ENCODE data around the gene ESRRA. TPM values are rescaled to one million over a fixed set of nuclear protein-coding genes. Genes with fewer than 3 reads are reported as not detected.

ESRRA gene
- polyA plus RNA-seq, 3 donors from 2014 or later = 4.6 to 18.0 (median 8.7) TPM

DNA sequence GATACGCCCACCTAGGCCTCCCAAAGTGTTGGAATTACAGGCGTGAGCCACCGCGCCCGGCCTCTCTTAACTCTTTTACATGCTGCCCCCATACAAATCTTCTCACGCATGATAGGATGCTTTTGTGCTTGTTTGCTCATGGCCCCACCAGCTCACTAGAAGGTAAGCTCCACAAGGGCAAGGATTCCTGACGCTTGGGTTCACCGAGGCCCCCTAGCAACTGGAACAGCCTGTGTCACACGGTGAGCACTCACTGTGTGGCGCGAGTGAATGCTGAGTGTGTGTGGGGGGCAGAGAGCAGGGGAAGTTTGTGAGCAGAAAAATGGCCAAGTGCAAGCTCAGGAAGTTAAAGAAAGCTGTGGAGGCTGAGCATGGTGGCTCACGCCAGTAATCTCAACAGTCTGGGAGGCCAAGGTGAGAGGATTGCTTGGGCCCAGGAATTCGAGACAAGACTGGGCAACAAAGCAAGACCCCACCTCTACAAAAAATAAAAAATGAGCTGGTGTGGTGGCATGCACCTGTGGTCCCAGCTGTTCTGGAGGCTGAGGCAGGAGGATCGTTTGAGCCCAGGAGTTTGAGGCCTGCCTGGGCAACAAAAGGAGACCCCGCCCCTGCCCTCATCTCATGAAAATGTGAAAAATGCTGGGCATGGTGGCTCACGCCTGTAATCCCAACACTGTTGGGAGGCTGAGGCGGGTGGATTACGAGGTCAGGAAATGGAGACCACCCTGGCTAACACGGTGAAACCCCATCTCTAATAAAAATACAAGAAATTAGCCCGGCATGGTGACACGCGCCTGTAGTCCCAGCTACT lies 23.2 kb upstream of the ESRRA start:
- Mint-ChIP-seq H3K9me3 (no peaks in the 10 kb centered on the region), H3K36me3 (peaks cover 0 to 8% (median 5%) of the 10 kb centered on the region in 3 donors), H3K4me1 (peaks cover 8 to 12% of the 10 kb centered on the region in 2 donors), H3K4me3 (peak overlapping the region in 1 of 5 donors; percentile 51), H3K27me3 (ENCODE audit: low read depth in 3 of 3) (peaks cover 2 to 9% (median 8%) of the 10 kb centered on the region in 3 donors), H3K27ac (peak overlapping the region in 1 of 6 donors; percentile 58)
- DNase-seq = no peak

DNA sequence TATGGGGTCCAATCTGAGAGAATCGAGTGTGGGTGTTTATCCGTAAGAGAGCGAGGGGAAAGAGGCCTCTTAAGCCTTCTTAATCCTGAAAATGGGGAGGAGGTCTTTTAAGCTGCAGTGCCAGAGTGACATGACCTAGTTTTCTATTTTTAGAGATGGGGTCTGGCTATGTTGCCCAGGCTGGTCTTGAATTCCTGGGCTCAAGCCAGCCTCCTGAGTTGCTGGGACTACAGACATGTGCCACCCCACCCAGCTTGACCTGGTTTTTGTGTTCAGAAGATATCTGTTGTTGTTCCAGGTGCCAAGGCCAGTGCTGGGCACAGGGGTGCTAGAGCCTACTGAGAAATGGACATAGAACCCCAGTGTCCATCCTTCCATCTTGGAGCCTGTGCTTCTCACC lies 22.2 kb upstream of the ESRRA start:
- peak overlapping the region; percentile 48 to 90 (median 53) for H3K4me3 Mint-ChIP-seq
- peaks cover 8 to 12% of the 10 kb centered on the region in 2 donors for H3K4me1 Mint-ChIP-seq
- peaks cover 2 to 9% (median 8%) of the 10 kb centered on the region in 3 donors for H3K27me3 Mint-ChIP-seq (ENCODE audit: low read depth in 3 of 3)
- no peaks in the 10 kb centered on the region for H3K9me3 Mint-ChIP-seq
- peaks cover 0 to 8% (median 5%) of the 10 kb centered on the region in 3 donors for H3K36me3 Mint-ChIP-seq
- peak overlapping the region in 5 of 6 donors; percentile 55 to 99 (median 89) for H3K27ac Mint-ChIP-seq
- DNase-seq = no peak

DNA sequence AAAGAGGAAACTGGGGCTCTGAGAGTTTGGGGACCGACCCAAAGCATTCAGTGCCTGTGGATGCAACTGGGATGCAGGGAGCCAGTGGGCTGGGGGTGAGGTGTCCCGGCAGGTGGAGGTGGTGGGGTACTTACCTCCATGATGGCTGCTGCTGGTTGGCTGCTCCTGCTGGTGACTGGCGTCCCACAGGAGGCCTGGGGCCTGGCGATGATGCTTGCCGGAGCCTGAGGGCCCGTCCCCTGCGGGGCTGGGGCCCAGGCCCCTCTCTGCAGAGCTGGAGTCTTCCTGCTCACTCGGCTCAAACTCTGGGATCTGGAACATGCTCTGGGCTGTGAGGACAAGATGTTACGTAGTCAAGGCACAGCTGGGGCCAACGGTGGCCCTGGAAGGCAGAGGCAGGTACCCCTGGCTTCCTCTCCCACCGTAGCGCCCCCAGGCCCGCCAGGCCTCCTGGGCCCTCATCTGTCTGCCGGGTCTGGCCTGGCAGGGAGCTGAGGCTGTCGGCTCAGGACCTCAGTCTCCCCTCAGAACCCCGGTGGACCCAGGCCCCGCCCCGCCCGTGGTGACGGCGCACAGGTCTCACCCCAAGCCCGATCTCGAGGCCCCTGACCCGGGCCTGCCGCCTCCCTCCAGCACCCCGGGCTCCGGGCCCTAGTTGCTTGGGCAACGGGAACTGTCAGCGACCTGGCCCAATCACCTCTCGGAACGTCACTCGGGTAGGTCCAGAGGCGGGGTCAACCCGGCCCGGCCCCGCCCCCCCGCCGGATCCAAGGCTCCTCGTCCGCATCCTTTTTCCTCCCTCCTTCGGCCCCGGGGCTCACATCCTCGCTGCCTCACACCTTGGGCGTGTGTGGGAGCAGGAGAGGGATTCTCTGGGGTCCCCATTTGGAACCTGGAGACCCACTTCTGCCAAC lies 21.0 kb upstream of the ESRRA start, which contains the start of gene BAD:
Gene BAD (minus strand): TSS at position 618 of the 914 bp plus-strand sequence. CDS start 297 bp downstream, at position 321.
- H3K27ac Mint-ChIP-seq = peak within 1 kb of the TSS; percentile 91 to 99 (median 97)
- peaks cover 2 to 9% (median 8%) of the 10 kb centered on the region in 3 donors for H3K27me3 Mint-ChIP-seq (ENCODE audit: low read depth in 3 of 3)
- no peaks in the 10 kb centered on the region for H3K9me3 Mint-ChIP-seq
- peaks cover 0 to 5% (median 3%) of the 10 kb centered on the region in 3 donors for H3K36me3 Mint-ChIP-seq
- H3K4me1 Mint-ChIP-seq = peaks cover 8 to 12% of the 10 kb centered on the region in 2 donors
- peak within 1 kb of the TSS; percentile 85 to 91 (median 90) for H3K4me3 Mint-ChIP-seq
- DNase-seq = peak; percentile 89 to 91 (median 91)

DNA sequence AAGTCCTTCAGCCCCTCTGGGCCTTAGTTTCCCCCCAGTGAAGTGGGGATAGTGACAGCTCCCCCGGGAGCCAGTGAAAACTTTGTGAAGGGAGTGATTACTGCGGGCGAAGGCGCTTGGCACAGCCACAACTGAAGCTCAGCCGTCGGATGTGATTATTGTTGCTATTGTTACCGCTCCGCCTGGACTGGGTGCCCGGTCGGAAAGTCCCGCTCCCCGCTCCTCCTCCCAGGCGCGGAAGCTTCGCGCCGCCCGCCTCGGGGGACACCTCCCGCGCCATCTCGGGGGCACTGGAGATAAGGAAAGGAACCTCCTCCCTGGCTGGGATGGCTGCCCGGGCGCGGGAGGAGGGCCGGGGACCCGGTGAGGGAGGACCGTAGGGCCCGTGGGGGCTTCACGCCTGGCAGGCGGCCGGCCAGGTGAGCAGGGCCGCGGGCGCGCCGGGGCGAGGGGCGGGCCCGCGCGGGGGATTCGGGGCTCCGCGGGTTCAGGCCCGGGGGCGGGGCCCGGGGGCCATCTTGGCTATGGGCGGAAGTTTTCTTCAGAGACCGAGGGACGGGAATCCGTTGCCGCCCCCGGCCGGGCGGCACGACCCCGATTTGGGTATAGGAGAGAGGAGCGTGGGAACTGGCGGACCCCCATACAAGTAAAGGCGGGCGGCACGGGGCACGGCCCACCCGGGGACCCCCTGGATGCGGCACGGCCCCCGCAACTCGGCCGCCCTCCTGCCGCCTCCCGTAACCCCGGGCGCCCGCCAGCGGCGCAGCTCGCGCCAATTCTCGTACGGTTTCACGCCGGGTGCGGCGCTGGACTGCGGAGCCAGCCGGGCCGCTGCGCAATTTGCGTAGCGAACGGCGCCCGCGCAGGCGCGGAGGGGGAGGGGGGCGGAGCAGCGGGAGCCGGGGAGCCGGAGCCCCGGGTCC lies 20.1 kb upstream of the ESRRA start, which contains the start of gene GPR137:
Gene GPR137 (plus strand): TSS at position 887 of the 923 bp plus-strand sequence. CDS start 677 bp downstream, outside the sequence.
- H3K9me3 Mint-ChIP-seq = no peaks in the 10 kb centered on the region
- H3K27me3 Mint-ChIP-seq (ENCODE audit: low read depth in 3 of 3) = peaks cover 2 to 11% (median 7%) of the 10 kb centered on the region in 3 donors
- peak within 1 kb of the TSS; percentile 91 to 99 (median 97) for H3K27ac Mint-ChIP-seq
- H3K4me3 Mint-ChIP-seq = peak within 1 kb of the TSS; percentile 85 to 91 (median 90)
- peaks cover 0 to 5% (median 3%) of the 10 kb centered on the region in 3 donors for H3K36me3 Mint-ChIP-seq
- peaks cover 8 to 12% of the 10 kb centered on the region in 2 donors for H3K4me1 Mint-ChIP-seq
- peak; percentile 93 to 95 (median 94) for DNase-seq

DNA sequence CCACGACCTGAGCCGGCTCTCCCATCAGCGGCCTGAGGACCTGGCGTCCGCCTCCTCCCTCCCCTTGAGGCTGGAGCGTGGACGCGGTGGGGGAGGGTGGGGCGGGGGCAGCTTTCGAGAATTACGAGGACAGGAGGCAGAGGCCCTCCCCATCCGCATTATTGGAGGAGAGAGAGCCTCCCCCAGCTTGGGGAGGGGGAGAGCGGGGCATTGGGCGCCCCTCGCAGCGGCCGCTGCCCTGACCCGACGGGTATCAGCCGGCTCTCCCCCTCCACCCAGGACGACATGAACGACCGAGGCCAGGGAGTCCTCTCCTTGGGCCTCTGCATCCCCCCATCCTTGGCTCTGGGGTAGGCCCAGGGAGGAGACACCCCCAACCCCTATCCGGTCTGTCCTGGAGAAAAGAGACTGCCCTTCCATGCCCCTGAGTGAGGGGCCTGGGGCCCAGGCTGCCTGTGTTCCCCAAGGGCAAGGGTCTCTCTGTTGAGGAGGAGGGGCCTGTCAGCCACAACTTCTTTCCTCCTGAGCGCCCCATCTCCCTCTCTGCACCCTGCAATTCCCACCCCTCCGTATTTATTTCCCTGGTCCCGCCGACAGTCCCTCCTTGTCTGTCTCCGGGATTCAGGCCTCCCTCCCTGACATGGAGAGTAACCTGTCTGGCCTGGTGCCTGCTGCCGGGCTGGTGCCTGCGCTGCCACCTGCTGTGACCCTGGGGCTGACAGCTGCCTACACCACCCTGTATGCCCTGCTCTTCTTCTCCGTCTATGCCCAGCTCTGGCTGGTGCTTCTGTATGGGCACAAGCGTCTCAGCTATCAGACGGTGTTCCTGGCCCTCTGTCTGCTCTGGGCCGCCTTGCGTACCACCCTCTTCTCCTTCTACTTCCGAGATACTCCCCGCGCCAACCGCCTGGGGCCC lies 19.2 kb upstream of the ESRRA start:
- DNase-seq = peak in 1 of 3 donors; percentile 17
- Mint-ChIP-seq H3K36me3 (peaks cover 0 to 10% (median 2%) of the 10 kb centered on the region in 3 donors), H3K27ac (peak overlapping the region; percentile 73 to 91 (median 86)), H3K9me3 (no peaks in the 10 kb centered on the region), H3K27me3 (ENCODE audit: low read depth in 3 of 3) (peaks cover 2 to 15% (median 13%) of the 10 kb centered on the region in 3 donors), H3K4me3 (peak overlapping the region; percentile 77 to 89 (median 79)), H3K4me1 (peaks cover 13 to 17% of the 10 kb centered on the region in 2 donors)

DNA sequence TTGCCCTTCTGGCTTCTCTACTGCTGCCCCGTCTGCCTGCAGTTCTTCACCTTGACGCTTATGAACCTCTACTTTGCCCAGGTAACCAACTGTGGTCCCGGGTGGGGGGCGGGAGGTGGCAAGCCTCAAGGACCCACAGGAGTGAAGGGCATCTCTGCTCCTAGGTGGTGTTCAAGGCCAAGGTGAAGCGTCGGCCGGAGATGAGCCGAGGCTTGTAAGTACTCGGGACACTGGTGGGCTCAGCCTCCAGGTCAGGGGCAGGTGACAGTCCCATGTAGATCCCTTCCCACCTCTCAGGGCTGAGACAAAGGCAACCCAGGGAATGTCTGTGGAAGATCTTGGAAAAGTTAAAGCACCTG lies 18.5 kb upstream of the ESRRA start:
- Mint-ChIP-seq H3K27ac (peak overlapping the region; percentile 73 to 91 (median 86)), H3K36me3 (peaks cover 0 to 5% (median 0%) of the 10 kb centered on the region in 3 donors), H3K27me3 (ENCODE audit: low read depth in 3 of 3) (peaks cover 2 to 15% (median 13%) of the 10 kb centered on the region in 3 donors), H3K9me3 (no peaks in the 10 kb centered on the region), H3K4me3 (peak overlapping the region; percentile 74 to 84 (median 79)), H3K4me1 (peaks cover 13 to 16% of the 10 kb centered on the region in 2 donors)
- no peak for DNase-seq

DNA sequence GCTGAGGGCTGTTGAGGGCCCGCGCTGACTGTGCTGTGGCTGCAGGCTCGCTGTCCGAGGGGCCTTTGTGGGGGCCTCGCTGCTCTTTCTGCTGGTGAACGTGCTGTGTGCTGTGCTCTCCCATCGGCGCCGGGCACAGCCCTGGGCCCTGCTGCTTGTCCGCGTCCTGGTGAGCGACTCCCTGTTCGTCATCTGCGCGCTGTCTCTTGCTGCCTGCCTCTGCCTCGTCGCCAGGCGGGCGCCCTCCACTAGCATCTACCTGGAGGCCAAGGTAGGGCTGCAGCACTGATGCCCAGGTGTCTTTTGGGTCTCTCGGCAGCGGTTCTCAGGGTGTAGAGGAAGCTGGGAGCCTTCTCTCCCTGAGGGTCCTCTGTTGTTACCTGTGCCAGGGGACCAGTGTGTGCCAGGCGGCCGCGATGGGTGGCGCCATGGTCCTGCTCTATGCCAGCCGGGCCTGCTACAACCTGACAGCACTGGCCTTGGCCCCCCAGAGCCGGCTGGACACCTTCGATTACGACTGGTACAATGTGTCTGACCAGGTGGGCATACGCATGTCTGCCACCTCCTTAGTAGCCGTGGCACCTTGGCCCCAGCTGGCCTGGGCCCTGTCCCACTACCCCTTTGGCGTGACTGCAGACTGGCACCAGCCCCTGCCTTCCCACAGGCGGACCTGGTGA lies 17.5 kb upstream of the ESRRA start:
- Mint-ChIP-seq H3K27ac (no peak overlapping the region), H3K27me3 (ENCODE audit: low read depth in 3 of 3) (peaks cover 4 to 15% (median 13%) of the 10 kb centered on the region in 3 donors), H3K4me3 (no peak overlapping the region), H3K4me1 (peaks cover 13 to 14% of the 10 kb centered on the region in 2 donors), H3K36me3 (peaks cover 0 to 5% (median 0%) of the 10 kb centered on the region in 3 donors), H3K9me3 (no peaks in the 10 kb centered on the region)
- no peak for DNase-seq

DNA sequence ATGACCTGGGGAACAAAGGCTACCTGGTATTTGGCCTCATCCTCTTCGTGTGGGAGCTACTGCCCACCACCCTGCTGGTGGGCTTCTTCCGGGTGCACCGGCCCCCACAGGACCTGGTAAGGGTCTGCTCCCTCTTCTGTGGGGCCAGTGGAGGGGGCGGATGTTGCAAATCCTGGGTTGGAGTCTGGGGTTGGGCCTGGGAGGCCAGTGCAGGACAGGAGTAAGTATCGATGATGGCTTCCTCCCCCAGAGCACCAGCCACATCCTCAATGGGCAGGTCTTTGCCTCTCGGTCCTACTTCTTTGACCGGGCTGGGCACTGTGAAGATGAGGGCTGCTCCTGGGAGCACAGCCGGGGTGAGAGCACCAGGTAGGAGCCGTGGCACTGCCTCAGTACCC lies 17.0 kb upstream of the ESRRA start:
- H3K4me3 Mint-ChIP-seq = no peak overlapping the region

DNA sequence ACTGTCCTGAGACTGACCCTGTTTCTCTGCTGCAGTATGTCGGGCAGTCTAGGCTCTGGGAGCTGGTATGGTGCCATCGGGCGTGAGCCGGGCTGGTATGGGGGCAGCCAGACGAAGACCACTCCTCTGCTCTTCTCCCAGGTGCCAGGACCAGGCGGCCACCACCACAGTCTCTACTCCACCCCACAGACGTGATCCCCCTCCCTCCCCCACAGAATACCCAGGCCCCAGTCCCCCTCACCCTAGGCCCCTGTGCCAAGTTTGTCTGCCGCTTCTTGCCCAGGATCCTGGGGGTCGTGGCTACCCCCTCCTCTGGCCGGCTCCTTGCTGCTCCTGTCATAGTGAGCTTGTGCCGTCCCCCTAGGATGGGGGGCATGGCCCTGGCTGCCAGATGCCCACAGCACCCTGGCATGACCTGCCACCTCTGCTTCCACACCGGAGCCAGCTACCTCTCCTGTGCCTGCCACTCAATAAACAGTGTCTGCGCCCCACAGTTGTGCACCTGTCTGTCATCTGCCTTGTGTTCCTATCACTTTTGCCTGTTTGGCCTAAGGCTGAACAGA lies 16.2 kb upstream of the ESRRA start:
- peaks cover 0 to 5% (median 0%) of the 10 kb centered on the region in 3 donors for H3K36me3 Mint-ChIP-seq
- H3K4me1 Mint-ChIP-seq = peaks cover 13 to 14% of the 10 kb centered on the region in 2 donors
- H3K4me3 Mint-ChIP-seq = peak overlapping the region in 1 of 5 donors; percentile 17
- DNase-seq = no peak
- H3K27me3 Mint-ChIP-seq (ENCODE audit: low read depth in 3 of 3) = peaks cover 11 to 21% (median 13%) of the 10 kb centered on the region in 3 donors
- H3K27ac Mint-ChIP-seq = no peak overlapping the region
- H3K9me3 Mint-ChIP-seq = no peaks in the 10 kb centered on the region

More for the DNA sequence above, 17.0 kb upstream of the ESRRA start:
- no peak overlapping the region for H3K27ac Mint-ChIP-seq
- H3K36me3 Mint-ChIP-seq = peaks cover 0 to 5% (median 0%) of the 10 kb centered on the region in 3 donors
- DNase-seq = no peak
- no peaks in the 10 kb centered on the region for H3K9me3 Mint-ChIP-seq
- H3K27me3 Mint-ChIP-seq (ENCODE audit: low read depth in 3 of 3) = peaks cover 6 to 17% (median 13%) of the 10 kb centered on the region in 3 donors
- H3K4me1 Mint-ChIP-seq = peaks cover 13 to 14% of the 10 kb centered on the region in 2 donors

DNA sequence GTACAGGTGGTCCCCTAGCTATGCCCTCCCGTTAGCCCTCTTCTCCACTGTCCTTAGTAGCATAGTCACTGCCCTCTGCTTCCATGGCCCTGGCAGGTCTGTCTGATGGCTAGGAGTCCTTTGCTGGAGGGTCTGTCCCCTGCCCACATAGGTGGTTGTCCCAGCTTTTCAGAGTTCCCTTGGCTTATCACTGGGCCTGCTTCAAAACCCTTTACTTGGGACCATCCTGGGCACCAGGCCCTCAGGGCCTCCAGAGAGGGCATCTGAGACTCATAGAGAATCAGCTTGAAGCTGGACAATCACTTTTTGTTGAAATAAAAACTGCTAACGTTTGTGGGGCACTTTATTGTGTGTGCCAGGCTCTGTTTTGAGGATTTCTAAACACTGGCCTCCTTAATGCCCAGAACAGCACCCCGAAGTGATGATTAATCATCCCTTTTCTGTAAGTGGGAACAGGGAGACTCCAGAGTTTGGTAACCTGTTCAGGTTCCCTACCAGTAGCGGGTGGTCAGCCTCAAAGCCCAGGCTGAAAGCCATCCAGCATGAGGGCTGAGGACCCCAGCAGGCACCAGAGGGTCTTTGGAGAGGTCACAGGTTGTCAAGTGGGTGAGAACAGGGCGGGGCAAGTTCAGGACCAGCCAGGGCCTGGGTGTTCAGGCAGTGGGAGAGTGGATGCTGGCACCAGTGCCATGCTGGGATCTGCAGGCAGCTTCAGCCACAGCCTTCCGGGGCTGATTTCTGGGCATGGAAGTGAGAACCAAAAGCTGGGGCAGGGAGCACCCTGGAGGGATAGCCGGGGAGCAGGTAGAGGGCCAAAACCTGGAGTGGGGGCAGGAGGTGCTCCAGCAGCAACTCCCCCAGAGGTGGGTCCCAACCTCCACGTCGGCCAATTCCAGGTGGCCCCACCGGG lies 14.7 kb upstream of the ESRRA start:
- no peak overlapping the region for H3K27ac Mint-ChIP-seq
- no peaks in the 10 kb centered on the region for H3K9me3 Mint-ChIP-seq
- DNase-seq = no peak
- peaks cover 13% of the 10 kb centered on the region in 2 donors for H3K4me1 Mint-ChIP-seq
- H3K4me3 Mint-ChIP-seq = peak overlapping the region; percentile 40 to 73 (median 64)
- H3K27me3 Mint-ChIP-seq (ENCODE audit: low read depth in 3 of 3) = peaks cover 14 to 18% (median 14%) of the 10 kb centered on the region in 3 donors
- peaks cover 0 to 5% (median 0%) of the 10 kb centered on the region in 3 donors for H3K36me3 Mint-ChIP-seq
